Panc1 (cell line): ENCODE results near the gene ST8SIA6.

ENCODE experiments used
- TF ChIP-seq, protein P1 (sequence below): fragments of 450-650 bp; IDR thresholded peaks from 2 replicates; pipeline ENCODE4 v1.5.1; 2017; ENCODE audit warnings: mild to moderate bottlenecking
- TF ChIP-seq, protein P2 (sequence below), 2 experiments: IDR thresholded peaks; 2 replicates each; pipeline ENCODE4 v1.6.1; 2011 to 2012; ENCODE audit warnings: low read depth in 2 of 2, control low read depth in 1 of 2, low read length in 1 of 2, mild to moderate bottlenecking in 1 of 2, moderate library complexity in 1 of 2; ENCODE audit not compliant: insufficient read depth in 1 of 2

DNA sequence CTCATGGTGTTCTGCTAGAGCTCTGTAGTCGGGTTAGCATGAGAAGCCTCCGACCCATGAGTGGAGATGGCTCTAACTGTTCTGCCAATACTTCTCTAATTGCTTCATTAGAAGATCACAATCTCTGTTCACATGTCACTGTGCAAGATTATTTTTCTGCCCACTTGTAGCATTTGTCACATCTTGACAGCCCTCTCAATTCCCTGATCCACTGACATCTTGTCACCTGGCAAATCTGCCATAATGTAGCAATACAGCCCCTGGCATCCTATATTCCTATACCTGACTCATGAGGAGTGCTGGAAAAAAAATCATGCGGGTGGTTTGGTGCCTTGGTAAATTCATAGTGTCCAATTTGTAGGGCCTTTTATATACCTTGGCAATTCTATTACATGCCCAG, 58.4 kb downstream of the ST8SIA6 start:
- TF ChIP-seq, protein P1, sequence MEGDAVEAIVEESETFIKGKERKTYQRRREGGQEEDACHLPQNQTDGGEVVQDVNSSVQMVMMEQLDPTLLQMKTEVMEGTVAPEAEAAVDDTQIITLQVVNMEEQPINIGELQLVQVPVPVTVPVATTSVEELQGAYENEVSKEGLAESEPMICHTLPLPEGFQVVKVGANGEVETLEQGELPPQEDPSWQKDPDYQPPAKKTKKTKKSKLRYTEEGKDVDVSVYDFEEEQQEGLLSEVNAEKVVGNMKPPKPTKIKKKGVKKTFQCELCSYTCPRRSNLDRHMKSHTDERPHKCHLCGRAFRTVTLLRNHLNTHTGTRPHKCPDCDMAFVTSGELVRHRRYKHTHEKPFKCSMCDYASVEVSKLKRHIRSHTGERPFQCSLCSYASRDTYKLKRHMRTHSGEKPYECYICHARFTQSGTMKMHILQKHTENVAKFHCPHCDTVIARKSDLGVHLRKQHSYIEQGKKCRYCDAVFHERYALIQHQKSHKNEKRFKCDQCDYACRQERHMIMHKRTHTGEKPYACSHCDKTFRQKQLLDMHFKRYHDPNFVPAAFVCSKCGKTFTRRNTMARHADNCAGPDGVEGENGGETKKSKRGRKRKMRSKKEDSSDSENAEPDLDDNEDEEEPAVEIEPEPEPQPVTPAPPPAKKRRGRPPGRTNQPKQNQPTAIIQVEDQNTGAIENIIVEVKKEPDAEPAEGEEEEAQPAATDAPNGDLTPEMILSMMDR = no peak
- TF ChIP-seq, protein P2, sequence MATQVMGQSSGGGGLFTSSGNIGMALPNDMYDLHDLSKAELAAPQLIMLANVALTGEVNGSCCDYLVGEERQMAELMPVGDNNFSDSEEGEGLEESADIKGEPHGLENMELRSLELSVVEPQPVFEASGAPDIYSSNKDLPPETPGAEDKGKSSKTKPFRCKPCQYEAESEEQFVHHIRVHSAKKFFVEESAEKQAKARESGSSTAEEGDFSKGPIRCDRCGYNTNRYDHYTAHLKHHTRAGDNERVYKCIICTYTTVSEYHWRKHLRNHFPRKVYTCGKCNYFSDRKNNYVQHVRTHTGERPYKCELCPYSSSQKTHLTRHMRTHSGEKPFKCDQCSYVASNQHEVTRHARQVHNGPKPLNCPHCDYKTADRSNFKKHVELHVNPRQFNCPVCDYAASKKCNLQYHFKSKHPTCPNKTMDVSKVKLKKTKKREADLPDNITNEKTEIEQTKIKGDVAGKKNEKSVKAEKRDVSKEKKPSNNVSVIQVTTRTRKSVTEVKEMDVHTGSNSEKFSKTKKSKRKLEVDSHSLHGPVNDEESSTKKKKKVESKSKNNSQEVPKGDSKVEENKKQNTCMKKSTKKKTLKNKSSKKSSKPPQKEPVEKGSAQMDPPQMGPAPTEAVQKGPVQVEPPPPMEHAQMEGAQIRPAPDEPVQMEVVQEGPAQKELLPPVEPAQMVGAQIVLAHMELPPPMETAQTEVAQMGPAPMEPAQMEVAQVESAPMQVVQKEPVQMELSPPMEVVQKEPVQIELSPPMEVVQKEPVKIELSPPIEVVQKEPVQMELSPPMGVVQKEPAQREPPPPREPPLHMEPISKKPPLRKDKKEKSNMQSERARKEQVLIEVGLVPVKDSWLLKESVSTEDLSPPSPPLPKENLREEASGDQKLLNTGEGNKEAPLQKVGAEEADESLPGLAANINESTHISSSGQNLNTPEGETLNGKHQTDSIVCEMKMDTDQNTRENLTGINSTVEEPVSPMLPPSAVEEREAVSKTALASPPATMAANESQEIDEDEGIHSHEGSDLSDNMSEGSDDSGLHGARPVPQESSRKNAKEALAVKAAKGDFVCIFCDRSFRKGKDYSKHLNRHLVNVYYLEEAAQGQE (IDR thresholded peaks at IDR 0.05; ENCODE audit: insufficient read depth in 1 of 2, low read depth in 2 of 2, low read length in 1 of 2) = no peak
